GM12878 (cell line): ENCODE data around the gene NARF.

ENCODE experiments used
- BRCA1 ChIP-seq: IDR thresholded peaks from 2 replicates; pipeline ENCODE4 v1.6.1; 2011; ENCODE audit warnings: low read depth, low read length, improper control_type of control experiment
- CEBPB ChIP-seq, 2 experiments: fragments of 150-350 bp in 1 of 2; IDR thresholded peaks; 2 replicates each; pipeline ENCODE4 v1.6.1; 2012 to 2014; ENCODE audit warnings: low read depth in 2 of 2, low read length in 2 of 2, borderline replicate concordance in 1 of 2, inconsistent platforms in 1 of 2
- CTCF ChIP-seq, 3 experiments: IDR thresholded peaks in 2 of 3; conservative IDR thresholded peaks in 1 of 3; 2 replicates each; pipeline ENCODE4 v1.5.1; 2011; ENCODE audit warnings: low read depth in 3 of 3, low read length in 3 of 3, mild to moderate bottlenecking in 3 of 3, control low read depth in 2 of 3, moderate library complexity in 2 of 3, inconsistent platforms in 1 of 3, mixed read lengths in 1 of 3; ENCODE audit not compliant: control insufficient read depth in 2 of 3, insufficient read depth in 1 of 3; ENCODE audit errors: extremely low read depth in 1 of 3
- DPF2 ChIP-seq: fragments of 450-650 bp; IDR thresholded peaks from 2 replicates; pipeline ENCODE4 v1.6.1; 2017; ENCODE audit warnings: mild to moderate bottlenecking
- EZH2 ChIP-seq: IDR thresholded peaks from 2 replicates; pipeline ENCODE4 v1.6.1; 2012; ENCODE audit warnings: low read depth, mild to moderate bottlenecking, control low read depth, inconsistent platforms, low read length, borderline replicate concordance; ENCODE audit not compliant: control insufficient read depth
- PAX5 ChIP-seq: IDR thresholded peaks from 2 replicates; pipeline ENCODE4 v1.6.1; 2011; ENCODE audit warnings: low read depth, low read length, borderline replicate concordance
- POLR2A ChIP-seq: IDR thresholded peaks from 2 replicates; pipeline ENCODE4 v1.6.1; 2011; ENCODE audit warnings: low read depth, mild to moderate bottlenecking, low read length
- POLR2AphosphoS2 ChIP-seq: IDR thresholded peaks from 2 replicates; pipeline ENCODE4 v1.6.1; 2011; ENCODE audit warnings: low read depth, mild to moderate bottlenecking, low read length, improper control_type of control experiment, moderate library complexity
- SP1 ChIP-seq: IDR thresholded peaks from one replicate; pipeline ENCODE4 v1.6.1; 2011; ENCODE audit warnings: low read depth, low read length
- SUZ12 ChIP-seq: fragments of 200-600 bp; sonication (generic); IDR thresholded peaks from one replicate; pipeline ENCODE4 v1.6.1; 2018; ENCODE audit warnings: antibody characterized with exemption, mild to moderate bottlenecking; ENCODE audit not compliant: unreplicated experiment

GRCh38 chr17:82491533-82491932, 33.0 kb downstream of the NARF start:
- TF ChIP-seq POLR2AphosphoS2 (no peak), CTCF (IDR thresholded peaks at IDR 0.05 in 2 of 3, conservative IDR thresholded peaks at IDR 0.05 in 1 of 3; ENCODE audit: control insufficient read depth in 2 of 3, extremely low read depth in 1 of 3, insufficient read depth in 1 of 3, low read depth in 3 of 3, low read length in 3 of 3) (no peak), POLR2A (no peak), PAX5 (no peak), SP1 (no peak), DPF2 (no peak), CEBPB (IDR thresholded peaks at IDR 0.05; ENCODE audit: borderline replicate concordance in 1 of 2, low read depth in 2 of 2, low read length in 2 of 2) (no peak), EZH2 (no peak), BRCA1 (no peak), SUZ12 (no peak)
